Endothelial cell (in vitro differentiated cells): ENCODE results near the gene IST1. TPM values are rescaled to one million over a fixed set of nuclear protein-coding genes. Genes with fewer than 3 reads are reported as not detected.

Experiments used
- DNase-seq: peaks from one replicate; pipeline ENCODE4 v3.0.0; 2021; ENCODE audit warnings: low spot score
- H3K27ac Mint-ChIP-seq: one replicate; pipeline ENCODE4 v1.8.0; 2021; ENCODE audit warnings: mixed read lengths, inconsistent platforms; ENCODE audit not compliant: unreplicated experiment
- H3K27me3 Mint-ChIP-seq: one replicate; pipeline ENCODE4 v1.8.0; 2021; ENCODE audit warnings: mild to moderate bottlenecking, moderate library complexity, mixed read lengths, inconsistent platforms; ENCODE audit not compliant: unreplicated experiment
- H3K36me3 Mint-ChIP-seq: one replicate; pipeline ENCODE4 v1.8.0; 2021; ENCODE audit warnings: mild to moderate bottlenecking, low read depth, mixed read lengths, inconsistent platforms; ENCODE audit not compliant: unreplicated experiment
- H3K4me1 Mint-ChIP-seq: one replicate; pipeline ENCODE4 v1.8.0; 2021; ENCODE audit warnings: mild to moderate bottlenecking, mixed read lengths, inconsistent platforms; ENCODE audit not compliant: unreplicated experiment
- H3K4me3 Mint-ChIP-seq: one replicate; pipeline ENCODE4 v1.8.0; 2021; ENCODE audit warnings: mild to moderate bottlenecking, mixed read lengths, inconsistent platforms; ENCODE audit not compliant: unreplicated experiment
- H3K9me3 Mint-ChIP-seq: one replicate; pipeline ENCODE4 v1.8.0; 2021; ENCODE audit warnings: mixed read lengths, inconsistent platforms; ENCODE audit not compliant: unreplicated experiment
- total RNA-seq: library from RNA; stranded (reverse); fragmentation: NEBNext Ultra II Directional; extraction: Animal tissue kit (Norgen Biotek cat#: 25700); gene quantifications from one replicate; pipeline ENCODE4 v1.2.1, GENCODE V29; 2021; ENCODE audit not compliant: unreplicated experiment
- TF ChIP-seq, protein P1 (sequence below): fragments of 200-600 bp; sonication (generic); IDR thresholded peaks from one replicate; pipeline ENCODE4 v1.5.0; 2021; ENCODE audit warnings: antibody characterized with exemption; ENCODE audit not compliant: unreplicated experiment

IST1 gene
- total RNA-seq, 1 donor from 2014 or later = 247 TPM

GRCh38 chr16:71937868-71938510 is 42.7 kb downstream of the IST1 start:
- H3K27me3 Mint-ChIP-seq = peaks cover 3% of the 10 kb centered on the region
- H3K27ac Mint-ChIP-seq = no peak overlapping the region
- DNase-seq = no peak
- no peaks in the 10 kb centered on the region for H3K9me3 Mint-ChIP-seq
- TF ChIP-seq, protein P1, sequence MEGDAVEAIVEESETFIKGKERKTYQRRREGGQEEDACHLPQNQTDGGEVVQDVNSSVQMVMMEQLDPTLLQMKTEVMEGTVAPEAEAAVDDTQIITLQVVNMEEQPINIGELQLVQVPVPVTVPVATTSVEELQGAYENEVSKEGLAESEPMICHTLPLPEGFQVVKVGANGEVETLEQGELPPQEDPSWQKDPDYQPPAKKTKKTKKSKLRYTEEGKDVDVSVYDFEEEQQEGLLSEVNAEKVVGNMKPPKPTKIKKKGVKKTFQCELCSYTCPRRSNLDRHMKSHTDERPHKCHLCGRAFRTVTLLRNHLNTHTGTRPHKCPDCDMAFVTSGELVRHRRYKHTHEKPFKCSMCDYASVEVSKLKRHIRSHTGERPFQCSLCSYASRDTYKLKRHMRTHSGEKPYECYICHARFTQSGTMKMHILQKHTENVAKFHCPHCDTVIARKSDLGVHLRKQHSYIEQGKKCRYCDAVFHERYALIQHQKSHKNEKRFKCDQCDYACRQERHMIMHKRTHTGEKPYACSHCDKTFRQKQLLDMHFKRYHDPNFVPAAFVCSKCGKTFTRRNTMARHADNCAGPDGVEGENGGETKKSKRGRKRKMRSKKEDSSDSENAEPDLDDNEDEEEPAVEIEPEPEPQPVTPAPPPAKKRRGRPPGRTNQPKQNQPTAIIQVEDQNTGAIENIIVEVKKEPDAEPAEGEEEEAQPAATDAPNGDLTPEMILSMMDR = no peak
- no peaks in the 10 kb centered on the region for H3K4me1 Mint-ChIP-seq
- H3K36me3 Mint-ChIP-seq = peaks cover 6% of the 10 kb centered on the region
- no peak overlapping the region for H3K4me3 Mint-ChIP-seq

- no peak for DNase-seq
- H3K4me3 Mint-ChIP-seq = no peak overlapping the region
- H3K27me3 Mint-ChIP-seq = peaks cover 4% of the 10 kb centered on the region
- H3K4me1 Mint-ChIP-seq = peaks cover 6% of the 10 kb centered on the region
- no peak overlapping the region for H3K27ac Mint-ChIP-seq
- no peaks in the 10 kb centered on the region for H3K9me3 Mint-ChIP-seq
- peaks cover 4% of the 10 kb centered on the region for H3K36me3 Mint-ChIP-seq
- TF ChIP-seq, protein P1 = no peak
These were observed 48.6 kb downstream of the IST1 start for GRCh38 chr16:71943887-71944286.

DNA sequence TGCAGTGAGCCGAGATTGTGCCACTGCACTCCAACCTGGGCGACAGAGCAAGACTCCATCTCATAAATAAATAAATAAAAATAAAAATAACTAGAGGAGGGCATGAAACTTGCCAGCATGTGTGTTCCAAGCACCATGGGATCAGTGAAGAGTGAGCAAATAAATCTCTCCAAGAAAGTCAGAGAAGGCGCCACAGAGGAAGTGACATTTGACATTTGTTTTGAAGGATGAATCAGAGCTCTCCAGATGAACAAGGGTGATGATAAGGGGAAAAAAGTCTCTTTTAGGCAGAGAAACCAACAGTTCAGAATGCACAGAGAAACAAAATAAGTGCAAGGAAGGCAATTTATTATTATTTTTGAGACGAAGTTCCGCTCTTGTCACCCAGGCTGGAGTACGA is 50.3 kb downstream of the IST1 start:
- H3K36me3 Mint-ChIP-seq = peaks cover 4% of the 10 kb centered on the region
- H3K9me3 Mint-ChIP-seq = no peaks in the 10 kb centered on the region
- TF ChIP-seq, protein P1 = no peak
- no peak for DNase-seq
- H3K4me1 Mint-ChIP-seq = peaks cover 6% of the 10 kb centered on the region
- H3K27ac Mint-ChIP-seq = no peak overlapping the region
- H3K27me3 Mint-ChIP-seq = peaks cover 4% of the 10 kb centered on the region
- H3K4me3 Mint-ChIP-seq = no peak overlapping the region

- H3K4me3 Mint-ChIP-seq = no peak overlapping the region
These were observed 57.5 kb downstream of the IST1 start for GRCh38 chr16:71952825-71953224.

GRCh38 chr16:71954180-71954579 is 58.8 kb downstream of the IST1 start:
- Mint-ChIP-seq H3K27ac (no peak overlapping the region), H3K4me1 (peaks cover 6% of the 10 kb centered on the region), H3K4me3 (no peak overlapping the region), H3K9me3 (no peaks in the 10 kb centered on the region), H3K36me3 (no peaks in the 10 kb centered on the region), H3K27me3 (no peaks in the 10 kb centered on the region)
- TF ChIP-seq, protein P1 = no peak
- no peak for DNase-seq

More at GRCh38 chr16:71952825-71953224, 57.5 kb downstream of the IST1 start:
- no peak for DNase-seq
- TF ChIP-seq, protein P1 = no peak
- no peak overlapping the region for H3K27ac Mint-ChIP-seq
- peaks cover 6% of the 10 kb centered on the region for H3K4me1 Mint-ChIP-seq
- H3K9me3 Mint-ChIP-seq = no peaks in the 10 kb centered on the region
- H3K36me3 Mint-ChIP-seq = no peaks in the 10 kb centered on the region
- H3K27me3 Mint-ChIP-seq = no peaks in the 10 kb centered on the region
